SH-SY5Y (cell line): ENCODE measurements around the gene DMD.

Experiments
- GATA2 ChIP-seq: IDR thresholded peaks from 2 replicates; pipeline ENCODE4 v1.6.1; 2011; ENCODE audit warnings: mild to moderate bottlenecking, low read depth, low read length
- GATA3 ChIP-seq: IDR thresholded peaks from 2 replicates; pipeline ENCODE4 v1.6.1; 2011; ENCODE audit warnings: low read depth, mild to moderate bottlenecking, low read length, moderate library complexity

GRCh38 chrX:32016195-32016594, 1195.2 kb downstream of the DMD start:
- TF ChIP-seq GATA2 (no peak), GATA3 (no peak)
